Measurements from ENCODE around the gene SPINT2. TPM values are rescaled to one million over a fixed set of nuclear protein-coding genes. Genes with fewer than 3 reads are reported as not detected.
"Not testable (repeated sequence)": the region's sequence is repeated elsewhere in the genome, so short reads cannot be mapped to it uniquely, and the experiment has no call there.

SPINT2 gene
- total RNA-seq, 8 experiments from 2014 or later, result 0.59 to 46.2 (median 24.6) TPM

GRCh38 chr19:38227287-38228004 is 36.9 kb upstream of the SPINT2 start:
- H3K4me1 ChIP-seq (replicated peaks in 1 of 2), result peaks cover 24 to 33% of the 10 kb centered on the region in 2 donors
- ATAC-seq (replicated peaks in 6 of 8), result no peak
- WGBS, 10 experiments, result 40 to 62% (median 57%) methylated on average over 1 to 8 of the region's 11 CpGs; no CpG with 5 or more reads in 5 of the 10 experiments
- H3K4me3 ChIP-seq, result peak overlapping the region; percentile 50 to 81 (median 54)
- in situ Hi-C loops (cut with MboI; ENCODE audit: low pct_unique_long_range_greater_than_20kb in 2 of 9, low sequenced_read_pairs in 9 of 9, unreplicated experiment in 9 of 9), result loop anchor here in 7 of 9 experiments (25.0 kb wide), 1 partner anchor 110 kb away; the partner anchor contains the start of gene CATSPERG (in 7 of the 7)
- peak overlapping the region; percentile 72 to 95 for H3K27ac ChIP-seq

DNA sequence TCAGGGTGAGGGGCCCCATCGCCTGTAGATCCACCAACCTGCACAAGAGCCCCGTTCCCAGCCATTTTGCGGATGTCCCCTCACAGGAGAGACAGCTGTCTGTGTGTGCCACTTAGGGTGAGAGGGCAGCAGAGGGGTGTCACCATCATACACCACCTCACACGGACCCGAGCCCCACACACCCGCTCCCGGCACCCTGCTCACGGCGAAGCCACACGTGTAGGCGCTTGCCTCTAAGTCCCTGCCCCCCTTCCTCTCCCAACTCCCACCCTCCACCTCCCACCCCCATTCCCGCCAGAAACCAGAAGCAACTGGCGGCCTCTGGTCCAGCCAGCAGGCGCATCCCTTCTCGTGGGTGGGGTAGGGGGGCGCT is 36.4 kb upstream of the SPINT2 start:
- in situ Hi-C loops (cut with MboI; ENCODE audit: low pct_unique_long_range_greater_than_20kb in 2 of 9, low sequenced_read_pairs in 9 of 9, unreplicated experiment in 9 of 9), result loop anchor here in 7 of 9 experiments (25.0 kb wide), 1 partner anchor 109 kb away; the partner anchor contains the start of gene CATSPERG (in 7 of the 7)
- Histone ChIP-seq H3K4me3 (peak overlapping the region; percentile 50 to 81 (median 54)), H3K4me1 (replicated peaks in 1 of 2) (peaks cover 20 to 30% of the 10 kb centered on the region in 2 donors), H3K27ac (peak overlapping the region; percentile 72 to 95)
- peak in 5 of 8 experiments; percentile 2 to 31 (median 25) for ATAC-seq (replicated peaks in 6 of 8)
- 50 to 90% methylated on average over 2 of the region's 16 CpGs; no CpG with 5 or more reads in 8 of the 10 experiments for WGBS, 10 experiments

DNA sequence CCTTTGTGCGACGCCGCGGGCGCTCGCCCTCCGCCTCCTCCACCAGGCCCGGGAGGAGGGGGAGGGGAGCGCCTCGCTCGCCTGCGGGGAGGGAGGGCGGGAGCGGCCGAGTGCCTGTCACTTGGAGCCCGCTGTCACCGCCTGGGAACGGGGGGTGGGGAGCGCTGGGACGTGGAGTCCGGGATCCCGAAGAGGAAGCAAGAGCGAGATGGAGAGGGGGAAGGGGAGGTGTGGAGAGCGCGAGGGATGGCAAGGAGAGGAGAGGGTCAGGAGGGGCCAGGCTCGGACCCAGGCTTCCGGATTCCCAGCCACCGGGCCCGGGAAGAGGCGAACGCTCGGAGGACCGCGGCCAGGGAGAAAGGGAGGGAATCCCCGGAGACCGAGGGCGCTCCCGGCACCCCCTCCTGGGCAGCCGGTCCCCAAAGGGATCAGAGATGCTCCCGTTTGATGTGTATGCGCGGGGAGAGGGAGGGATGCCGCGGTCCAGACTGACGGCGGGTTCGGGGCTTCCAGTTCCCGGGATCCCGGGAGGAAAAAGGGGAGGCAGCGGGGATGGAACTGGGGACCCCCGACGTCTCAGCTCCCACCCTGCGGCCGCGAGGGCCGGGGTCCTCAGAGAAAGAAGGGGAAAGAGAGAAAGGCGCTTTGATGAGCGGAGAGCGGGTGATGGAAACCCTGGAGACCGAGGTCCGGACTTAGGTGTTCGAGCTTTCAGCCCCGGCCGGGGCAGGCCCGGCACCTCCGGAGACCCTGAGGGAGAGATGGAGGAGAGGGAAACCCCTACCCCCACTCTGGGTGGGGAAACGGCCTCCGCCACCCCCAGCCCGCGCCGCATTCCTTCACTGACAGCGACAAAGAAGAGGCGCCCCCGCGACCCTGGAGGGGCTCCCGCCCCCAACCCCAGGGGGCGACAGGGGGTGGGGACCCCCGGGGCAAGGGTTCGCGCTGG is 35.6 kb upstream of the SPINT2 start:
- peak in 5 of 8 experiments; percentile 11 to 32 (median 28) for ATAC-seq (replicated peaks in 6 of 8)
- Histone ChIP-seq H3K4me1 (replicated peaks in 1 of 2) (peaks cover 16 to 25% of the 10 kb centered on the region in 2 donors), H3K27ac (peak overlapping the region; percentile 72 to 95), H3K4me3 (peak overlapping the region; percentile 50 to 81 (median 54))
- 0 to 2% (median 0%) methylated on average over 4 to 14 of the region's 80 CpGs; no CpG with 5 or more reads in 7 of the 10 experiments for WGBS, 10 experiments
- in situ Hi-C loops (cut with MboI; ENCODE audit: low pct_unique_long_range_greater_than_20kb in 2 of 9, low sequenced_read_pairs in 9 of 9, unreplicated experiment in 9 of 9), result loop anchor here in 7 of 9 experiments (25.0 kb wide), 1 partner anchor 109 kb away; the partner anchor contains the start of gene CATSPERG (in 7 of the 7)

GRCh38 chr19:38229585-38230073 is 34.7 kb upstream of the SPINT2 start:
- WGBS, 10 experiments, result 0% methylated on average over 1 to 2 of the region's 54 CpGs; no CpG with 5 or more reads in 7 of the 10 experiments
- in situ Hi-C loops (cut with MboI; ENCODE audit: low pct_unique_long_range_greater_than_20kb in 2 of 9, low sequenced_read_pairs in 9 of 9, unreplicated experiment in 9 of 9), result loop anchor here in 8 of 9 experiments (10.0 to 25.0 kb wide), 2 partner anchors 105 to 108 kb away; partner anchors contain the start of gene CATSPERG (in 8 of the 8)
- peak overlapping the region; percentile 72 to 95 for H3K27ac ChIP-seq
- ATAC-seq (replicated peaks in 6 of 8), result peak; percentile 79 to 96 (median 88)
- peaks cover 20 to 25% of the 10 kb centered on the region in 2 donors for H3K4me1 ChIP-seq (replicated peaks in 1 of 2)
- H3K4me3 ChIP-seq, result peak overlapping the region; percentile 50 to 81 (median 54)

- not testable (repeated sequence) for H3K27ac ChIP-seq; H3K4me3 ChIP-seq; ATAC-seq (replicated peaks in 6 of 8)
- WGBS, 10 experiments, result 20 to 86% (median 67%) methylated on average over 1 to 3 of the region's 3 CpGs
- in situ Hi-C loops (cut with MboI; ENCODE audit: low pct_unique_long_range_greater_than_20kb in 2 of 9, low sequenced_read_pairs in 9 of 9, unreplicated experiment in 9 of 9), result loop anchor here in 8 of 9 experiments (10.0 to 25.0 kb wide), 2 partner anchors 104 to 107 kb away; partner anchors contain the start of gene CATSPERG (in 8 of the 8)
- peaks cover 20 to 25% of the 10 kb centered on the region in 2 donors for H3K4me1 ChIP-seq (replicated peaks in 1 of 2)
These were observed 33.8 kb upstream of the SPINT2 start for GRCh38 chr19:38230506-38231133.

DNA sequence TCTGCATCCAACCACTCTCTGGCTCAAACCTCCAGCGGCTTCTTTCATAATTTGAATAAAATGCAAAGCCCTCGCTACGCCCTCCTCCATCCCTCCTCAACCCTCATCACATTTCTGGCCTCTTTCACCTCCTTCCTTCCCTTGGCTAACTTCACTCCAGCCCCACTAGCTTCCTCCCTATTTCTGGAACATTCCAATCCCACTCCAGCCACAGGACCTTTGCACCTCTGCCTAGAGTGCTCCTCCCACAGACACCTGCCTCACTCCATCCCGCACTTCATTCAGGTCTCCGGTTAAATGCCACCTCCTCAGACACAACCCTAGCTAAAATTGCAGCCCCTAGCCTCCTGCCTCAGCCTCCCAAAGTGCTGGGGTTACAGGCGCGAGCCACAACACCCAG is 32.5 kb upstream of the SPINT2 start:
- Histone ChIP-seq H3K27ac (no peak overlapping the region), H3K4me1 (replicated peaks in 1 of 2) (peaks cover 15 to 18% of the 10 kb centered on the region in 2 donors), H3K4me3 (no peak overlapping the region)
- ATAC-seq (replicated peaks in 6 of 8), result no peak
- WGBS, 10 experiments, result 0 to 100% (median 64%) methylated on average over 1 to 6 of the region's 7 CpGs; no CpG with 5 or more reads in 4 of the 10 experiments
- in situ Hi-C loops (cut with MboI; ENCODE audit: low pct_unique_long_range_greater_than_20kb in 2 of 9, low sequenced_read_pairs in 9 of 9, unreplicated experiment in 9 of 9), result loop anchor here in 8 of 9 experiments (10.0 to 25.0 kb wide), 2 partner anchors 103 to 105 kb away; partner anchors contain the start of gene CATSPERG (in 8 of the 8)

- WGBS, 10 experiments, result 0 to 67% (median 20%) methylated on average over 1 to 3 of the region's 7 CpGs; no CpG with 5 or more reads in 5 of the 10 experiments
- in situ Hi-C loops (cut with MboI; ENCODE audit: low pct_unique_long_range_greater_than_20kb in 2 of 9, low sequenced_read_pairs in 9 of 9, unreplicated experiment in 9 of 9), result loop anchor here in 8 of 9 experiments (10.0 to 25.0 kb wide), 2 partner anchors 101 to 104 kb away; partner anchors contain the start of gene CATSPERG (in 8 of the 8)
These were observed 30.6 kb upstream of the SPINT2 start for GRCh38 chr19:38233740-38234251.

DNA sequence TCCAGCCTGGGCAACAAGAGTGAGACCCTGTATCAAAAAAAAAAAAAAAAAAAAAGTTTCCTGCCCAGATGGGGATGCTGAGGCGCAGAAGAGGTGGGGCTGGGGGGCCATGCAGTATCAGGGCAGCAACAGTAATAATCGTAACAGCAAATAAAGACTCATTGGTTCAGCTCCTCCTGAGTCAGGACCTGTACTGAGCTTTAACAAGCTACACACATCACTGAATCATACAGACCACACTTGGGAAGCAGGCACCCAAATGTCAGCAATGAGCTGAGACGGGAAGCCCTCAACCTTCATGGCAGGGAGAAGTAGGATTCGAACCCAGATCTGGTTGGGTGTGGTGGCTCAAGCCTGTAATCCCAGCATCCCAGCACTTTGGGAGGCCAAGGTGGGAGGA is 29.8 kb upstream of the SPINT2 start:
- WGBS, 10 experiments, result 80 to 100% (median 97%) methylated on average over 1 to 4 of the region's 4 CpGs; no CpG with 5 or more reads in 4 of the 10 experiments
- Histone ChIP-seq H3K4me1 (replicated peaks in 1 of 2) (peaks cover 4 to 7% of the 10 kb centered on the region in 2 donors), H3K4me3 (no peak overlapping the region), H3K27ac (no peak overlapping the region)
- ATAC-seq (replicated peaks in 6 of 8), result no peak
- in situ Hi-C loops (cut with MboI; ENCODE audit: low pct_unique_long_range_greater_than_20kb in 2 of 9, low sequenced_read_pairs in 9 of 9, unreplicated experiment in 9 of 9), result loop anchor here in 8 of 9 experiments (10.0 to 25.0 kb wide), 2 partner anchors 100 to 103 kb away; partner anchors contain the start of gene CATSPERG (in 8 of the 8)

More at GRCh38 chr19:38233740-38234251, 30.6 kb upstream of the SPINT2 start:
- no peak overlapping the region for H3K4me3 ChIP-seq
- peak overlapping the region in 1 of 2 donors; percentile 25 for H3K27ac ChIP-seq
- peaks cover 4 to 7% of the 10 kb centered on the region in 2 donors for H3K4me1 ChIP-seq (replicated peaks in 1 of 2)
- peak in 6 of 8 experiments; percentile 15 to 68 (median 38) for ATAC-seq (replicated peaks in 6 of 8)

DNA sequence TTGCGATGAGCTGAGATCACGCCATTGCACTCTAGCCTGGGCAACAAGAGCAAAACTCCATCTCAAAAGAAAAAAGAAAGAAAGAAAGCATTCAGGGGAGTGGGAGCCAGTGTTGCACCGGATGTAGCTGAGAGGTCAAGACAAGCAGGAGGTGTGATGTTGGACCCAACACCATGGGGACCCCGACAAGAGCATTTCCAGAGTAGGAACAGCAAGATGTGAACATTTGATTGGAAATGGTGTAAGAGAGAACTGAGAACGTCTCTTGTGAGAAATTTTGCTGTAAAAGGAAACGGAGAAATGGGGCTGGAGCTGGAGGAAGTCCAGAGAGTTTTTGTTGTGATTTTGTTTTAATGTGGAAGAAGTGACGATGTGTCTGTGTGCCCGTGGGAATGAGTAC is 24.6 kb upstream of the SPINT2 start:
- no peak overlapping the region for H3K4me3 ChIP-seq
- ATAC-seq (replicated peaks in 6 of 8), result no peak
- H3K4me1 ChIP-seq (replicated peaks in 1 of 2), result peaks cover 0 to under 1% of the 10 kb centered on the region in 2 donors
- in situ Hi-C loops (cut with MboI; ENCODE audit: low pct_unique_long_range_greater_than_20kb in 2 of 9, low sequenced_read_pairs in 9 of 9, unreplicated experiment in 9 of 9), result loop anchor here in 8 of 9 experiments (10.0 to 25.0 kb wide), 2 partner anchors 95 to 97 kb away; partner anchors contain the start of gene CATSPERG (in 8 of the 8)
- 0 to 89% (median 76%) methylated on average over 3 to 6 of the region's 8 CpGs; no CpG with 5 or more reads in 2 of the 10 experiments for WGBS, 10 experiments
- H3K27ac ChIP-seq, result no peak overlapping the region

- WGBS, 10 experiments, result 20 to 100% (median 57%) methylated on average over 1 to 11 of the region's 15 CpGs; no CpG with 5 or more reads in 2 of the 10 experiments
- in situ Hi-C loops (cut with MboI; ENCODE audit: low pct_unique_long_range_greater_than_20kb in 2 of 9, low sequenced_read_pairs in 9 of 9, unreplicated experiment in 9 of 9), result loop anchor here in 7 of 9 experiments (25.0 kb wide), 1 partner anchor 94 kb away; the partner anchor contains the start of gene CATSPERG (in 7 of the 7)
- ATAC-seq (replicated peaks in 6 of 8), result no peak
- Histone ChIP-seq H3K4me3 (no peak overlapping the region), H3K4me1 (replicated peaks in 1 of 2) (peaks cover 0 to 2% of the 10 kb centered on the region in 2 donors), H3K27ac (no peak overlapping the region)
These were observed 21.1 kb upstream of the SPINT2 start for GRCh38 chr19:38243279-38243673.
